ENCODE measurements around the gene PRKX.
"Not testable (repeated sequence)": the region's sequence is repeated elsewhere in the genome, so short reads cannot be mapped to it uniquely, and the experiment has no call there.

The PRKX gene

DNA sequence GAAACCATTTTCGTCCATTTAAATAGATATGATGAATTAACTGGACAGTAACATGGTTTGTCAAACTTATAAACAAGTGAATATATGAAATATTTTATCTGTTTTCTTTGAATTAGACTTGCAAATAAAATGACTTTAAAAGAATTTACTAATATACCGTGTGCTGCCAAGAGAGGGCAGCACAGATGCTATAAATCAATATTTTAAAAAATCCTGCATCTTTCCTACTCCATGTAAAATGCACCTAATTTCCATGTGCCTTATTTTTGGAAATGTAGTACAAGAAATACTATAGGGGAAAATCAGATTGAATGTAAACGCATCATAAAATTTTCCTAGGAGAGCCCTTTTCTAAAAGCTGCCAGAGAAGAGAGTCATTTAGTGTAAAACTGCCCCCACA is 62.2 kb downstream of the PRKX start:
- H3K27ac ChIP-seq (ENCODE audit: low read length) = no peak overlapping the region

DNA sequence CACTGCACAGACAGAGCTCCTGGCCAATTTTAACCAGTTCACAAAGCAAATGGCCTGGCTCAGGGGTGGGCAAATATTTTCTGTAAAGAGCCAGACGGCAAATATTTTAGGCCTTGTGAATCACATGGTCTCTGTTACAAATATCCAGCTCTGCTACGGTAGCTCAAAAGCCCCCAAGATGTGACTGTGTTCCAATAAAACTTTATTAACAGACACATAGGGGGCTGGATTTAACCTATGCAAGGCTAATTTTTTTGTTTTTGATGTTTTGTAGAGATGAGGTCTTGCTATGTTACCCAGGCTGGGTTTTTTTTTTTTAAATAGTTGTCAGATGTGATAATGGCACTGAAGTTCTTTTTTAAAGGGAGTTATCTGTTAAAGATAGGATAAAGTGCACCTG is 65.4 kb downstream of the PRKX start:
- H3K27ac ChIP-seq (ENCODE audit: low read length) = no peak overlapping the region
- no peaks in the 10 kb centered on the region for H3K9me3 ChIP-seq (ENCODE audit: control insufficient read depth in 2 of 2, low read length in 2 of 2)
- no peak overlapping the region for H3K4me3 ChIP-seq (ENCODE audit: low read length in 2 of 2)
- H3K27me3 ChIP-seq (ENCODE audit: control insufficient read depth in 1 of 2, insufficient read depth in 2 of 2, low read length in 2 of 2) = no peaks in the 10 kb centered on the region
- H3K9ac ChIP-seq (ENCODE audit: low read length in 2 of 2) = no peak overlapping the region
- no peaks in the 10 kb centered on the region for H3K4me1 ChIP-seq (ENCODE audit: control insufficient read depth, insufficient read depth, low read length)
- H3K36me3 ChIP-seq (ENCODE audit: control insufficient read depth in 2 of 2, insufficient read depth in 2 of 2, low read length in 2 of 2) = no peaks in the 10 kb centered on the region

More for the DNA sequence above, 62.2 kb downstream of the PRKX start:
- no peaks in the 10 kb centered on the region for H3K36me3 ChIP-seq (ENCODE audit: control insufficient read depth in 2 of 2, insufficient read depth in 2 of 2, low read length in 2 of 2)
- H3K27me3 ChIP-seq (ENCODE audit: control insufficient read depth in 1 of 2, insufficient read depth in 2 of 2, low read length in 2 of 2) = no peaks in the 10 kb centered on the region
- H3K9me3 ChIP-seq (ENCODE audit: control insufficient read depth in 2 of 2, low read length in 2 of 2) = no peaks in the 10 kb centered on the region
- no peak overlapping the region for H3K9ac ChIP-seq (ENCODE audit: low read length in 2 of 2)
- no peaks in the 10 kb centered on the region for H3K4me1 ChIP-seq (ENCODE audit: control insufficient read depth, insufficient read depth, low read length)
- H3K4me3 ChIP-seq (ENCODE audit: low read length in 2 of 2) = no peak overlapping the region

GRCh38 chrX:3639858-3640631 is 73.4 kb downstream of the PRKX start:
- not testable (repeated sequence) for H3K9ac ChIP-seq (ENCODE audit: low read length in 2 of 2); H3K4me1 ChIP-seq (ENCODE audit: control insufficient read depth, insufficient read depth, low read length); H3K9me3 ChIP-seq (ENCODE audit: control insufficient read depth in 2 of 2, low read length in 2 of 2); H3K36me3 ChIP-seq (ENCODE audit: control insufficient read depth in 2 of 2, insufficient read depth in 2 of 2, low read length in 2 of 2); H3K27ac ChIP-seq (ENCODE audit: low read length); H3K4me3 ChIP-seq (ENCODE audit: low read length in 2 of 2); H3K27me3 ChIP-seq (ENCODE audit: control insufficient read depth in 1 of 2, insufficient read depth in 2 of 2, low read length in 2 of 2)

GRCh38 chrX:3639236-3639635 is 74.2 kb downstream of the PRKX start:
- Histone ChIP-seq H3K27me3 (ENCODE audit: control insufficient read depth in 1 of 2, insufficient read depth in 2 of 2, low read length in 2 of 2) (no peaks in the 10 kb centered on the region), H3K36me3 (ENCODE audit: control insufficient read depth in 2 of 2, insufficient read depth in 2 of 2, low read length in 2 of 2) (no peaks in the 10 kb centered on the region), H3K4me3 (ENCODE audit: low read length in 2 of 2) (no peak overlapping the region), H3K9ac (ENCODE audit: low read length in 2 of 2) (no peak overlapping the region), H3K27ac (ENCODE audit: low read length) (no peak overlapping the region), H3K9me3 (ENCODE audit: control insufficient read depth in 2 of 2, low read length in 2 of 2) (no peaks in the 10 kb centered on the region), H3K4me1 (ENCODE audit: control insufficient read depth, insufficient read depth, low read length) (no peaks in the 10 kb centered on the region)

DNA sequence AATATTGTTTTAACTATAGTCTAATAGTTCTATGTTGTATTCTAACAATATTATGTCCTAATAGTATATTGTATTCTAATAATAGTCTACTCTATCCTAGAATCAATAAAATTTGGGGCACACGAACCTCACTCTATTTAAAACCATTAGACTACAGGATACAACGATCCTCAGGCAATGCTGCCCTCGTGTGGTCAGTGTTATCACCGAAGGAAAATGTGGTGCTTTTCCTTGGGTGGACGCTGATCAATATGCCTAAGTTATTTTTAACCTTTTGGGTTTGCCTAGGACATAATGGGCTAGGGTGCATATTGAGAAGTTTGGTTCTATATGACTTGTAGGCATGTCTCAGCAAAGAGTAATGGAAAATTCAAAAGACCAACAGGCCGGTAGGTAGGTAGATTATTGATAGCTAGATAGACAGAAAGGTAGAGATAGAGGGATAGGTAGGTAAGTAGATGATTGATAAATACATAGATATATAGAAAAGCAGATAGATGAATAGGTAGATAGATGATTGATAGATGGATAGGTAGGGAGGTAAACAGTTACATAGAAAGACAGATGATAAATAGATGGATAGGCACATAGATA is 75.1 kb downstream of the PRKX start:
- H3K36me3 ChIP-seq (ENCODE audit: control insufficient read depth in 2 of 2, insufficient read depth in 2 of 2, low read length in 2 of 2) = no peaks in the 10 kb centered on the region

GRCh38 chrX:3636803-3637202 is 76.6 kb downstream of the PRKX start:
- H3K27ac ChIP-seq (ENCODE audit: low read length) = no peak overlapping the region
- no peaks in the 10 kb centered on the region for H3K27me3 ChIP-seq (ENCODE audit: control insufficient read depth in 1 of 2, insufficient read depth in 2 of 2, low read length in 2 of 2)
- H3K9me3 ChIP-seq (ENCODE audit: control insufficient read depth in 2 of 2, low read length in 2 of 2) = no peaks in the 10 kb centered on the region
- no peak overlapping the region for H3K9ac ChIP-seq (ENCODE audit: low read length in 2 of 2)
- no peaks in the 10 kb centered on the region for H3K36me3 ChIP-seq (ENCODE audit: control insufficient read depth in 2 of 2, insufficient read depth in 2 of 2, low read length in 2 of 2)
- no peaks in the 10 kb centered on the region for H3K4me1 ChIP-seq (ENCODE audit: control insufficient read depth, insufficient read depth, low read length)
- H3K4me3 ChIP-seq (ENCODE audit: low read length in 2 of 2) = no peak overlapping the region

More for the DNA sequence above, 75.1 kb downstream of the PRKX start:
- Histone ChIP-seq H3K4me1 (ENCODE audit: control insufficient read depth, insufficient read depth, low read length) (no peaks in the 10 kb centered on the region), H3K27ac (ENCODE audit: low read length) (no peak overlapping the region), H3K27me3 (ENCODE audit: control insufficient read depth in 1 of 2, insufficient read depth in 2 of 2, low read length in 2 of 2) (no peaks in the 10 kb centered on the region), H3K9ac (ENCODE audit: low read length in 2 of 2) (peak overlapping the region in 1 of 2 donors; percentile 32), H3K9me3 (ENCODE audit: control insufficient read depth in 2 of 2, low read length in 2 of 2) (no peaks in the 10 kb centered on the region), H3K4me3 (ENCODE audit: low read length in 2 of 2) (no peak overlapping the region)

- no peak overlapping the region for H3K27ac ChIP-seq (ENCODE audit: low read length)
- no peak overlapping the region for H3K4me3 ChIP-seq (ENCODE audit: low read length in 2 of 2)
- H3K27me3 ChIP-seq (ENCODE audit: control insufficient read depth in 1 of 2, insufficient read depth in 2 of 2, low read length in 2 of 2) = no peaks in the 10 kb centered on the region
- H3K36me3 ChIP-seq (ENCODE audit: control insufficient read depth in 2 of 2, insufficient read depth in 2 of 2, low read length in 2 of 2) = no peaks in the 10 kb centered on the region
- H3K9ac ChIP-seq (ENCODE audit: low read length in 2 of 2) = no peak overlapping the region
- H3K4me1 ChIP-seq (ENCODE audit: control insufficient read depth, insufficient read depth, low read length) = no peaks in the 10 kb centered on the region
- no peaks in the 10 kb centered on the region for H3K9me3 ChIP-seq (ENCODE audit: control insufficient read depth in 2 of 2, low read length in 2 of 2)
These were observed 82.3 kb downstream of the PRKX start for GRCh38 chrX:3631196-3631595.

DNA sequence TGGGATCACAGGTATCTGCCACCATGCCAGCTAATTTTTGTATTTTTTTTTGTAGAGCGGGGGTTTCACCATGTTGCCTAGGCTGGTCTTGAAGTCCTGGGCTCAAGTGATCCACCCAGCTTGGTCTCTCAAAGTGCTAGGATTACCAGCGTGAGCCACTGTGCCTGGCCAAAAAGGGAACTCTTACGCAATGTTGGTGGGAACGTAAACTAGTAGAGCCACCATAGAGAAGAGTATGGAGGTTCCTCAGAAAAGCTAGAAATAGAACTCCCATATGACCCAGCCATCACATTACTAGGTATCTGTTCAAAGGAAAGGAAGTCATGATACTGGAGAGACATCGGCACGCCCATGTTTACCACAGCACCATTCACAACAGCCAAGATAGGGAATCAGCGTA is 85.9 kb downstream of the PRKX start:
- Histone ChIP-seq H3K27me3 (ENCODE audit: control insufficient read depth in 1 of 2, insufficient read depth in 2 of 2, low read length in 2 of 2) (no peaks in the 10 kb centered on the region), H3K4me1 (ENCODE audit: control insufficient read depth, insufficient read depth, low read length) (no peaks in the 10 kb centered on the region), H3K27ac (ENCODE audit: low read length) (no peak overlapping the region)

GRCh38 chrX:3621414-3621813 is 92.0 kb downstream of the PRKX start:
- H3K27ac ChIP-seq (ENCODE audit: low read length) = no peak overlapping the region
- H3K27me3 ChIP-seq (ENCODE audit: control insufficient read depth in 1 of 2, insufficient read depth in 2 of 2, low read length in 2 of 2) = no peaks in the 10 kb centered on the region
- no peaks in the 10 kb centered on the region for H3K36me3 ChIP-seq (ENCODE audit: control insufficient read depth in 2 of 2, insufficient read depth in 2 of 2, low read length in 2 of 2)
- no peaks in the 10 kb centered on the region for H3K9me3 ChIP-seq (ENCODE audit: control insufficient read depth in 2 of 2, low read length in 2 of 2)
- no peak overlapping the region for H3K9ac ChIP-seq (ENCODE audit: low read length in 2 of 2)
- H3K4me1 ChIP-seq (ENCODE audit: control insufficient read depth, insufficient read depth, low read length) = no peaks in the 10 kb centered on the region
- no peak overlapping the region for H3K4me3 ChIP-seq (ENCODE audit: low read length in 2 of 2)

More for the DNA sequence above, 85.9 kb downstream of the PRKX start:
- Histone ChIP-seq H3K4me3 (ENCODE audit: low read length in 2 of 2) (no peak overlapping the region), H3K9ac (ENCODE audit: low read length in 2 of 2) (no peak overlapping the region), H3K9me3 (ENCODE audit: control insufficient read depth in 2 of 2, low read length in 2 of 2) (no peaks in the 10 kb centered on the region), H3K36me3 (ENCODE audit: control insufficient read depth in 2 of 2, insufficient read depth in 2 of 2, low read length in 2 of 2) (no peaks in the 10 kb centered on the region)

DNA sequence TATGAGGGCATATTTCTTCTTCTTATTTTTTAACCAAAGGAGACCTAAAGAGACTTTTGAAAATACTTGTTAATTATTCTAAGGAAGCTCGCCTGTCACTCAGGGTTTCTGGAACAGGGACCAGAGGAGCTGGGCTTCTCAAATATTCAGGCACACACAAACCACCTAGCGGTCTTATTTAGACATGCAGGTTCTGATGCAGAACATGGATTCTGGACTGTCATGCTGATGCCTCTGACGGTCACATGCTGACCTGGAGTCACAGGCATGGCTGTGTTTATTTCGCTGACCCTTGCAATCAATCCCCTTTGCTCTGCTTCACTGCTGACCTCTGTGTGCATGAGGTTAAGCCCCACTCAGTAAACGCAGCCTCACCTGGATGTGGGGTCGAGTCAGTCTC is 101.7 kb downstream of the PRKX start:
- H3K9ac ChIP-seq (ENCODE audit: low read length in 2 of 2); H3K4me1 ChIP-seq (ENCODE audit: control insufficient read depth, insufficient read depth, low read length); H3K4me3 ChIP-seq (ENCODE audit: low read length in 2 of 2); H3K27me3 ChIP-seq (ENCODE audit: control insufficient read depth in 1 of 2, insufficient read depth in 2 of 2, low read length in 2 of 2); H3K36me3 ChIP-seq (ENCODE audit: control insufficient read depth in 2 of 2, insufficient read depth in 2 of 2, low read length in 2 of 2); H3K9me3 ChIP-seq (ENCODE audit: control insufficient read depth in 2 of 2, low read length in 2 of 2); H3K27ac ChIP-seq (ENCODE audit: low read length): not testable (repeated sequence)

DNA sequence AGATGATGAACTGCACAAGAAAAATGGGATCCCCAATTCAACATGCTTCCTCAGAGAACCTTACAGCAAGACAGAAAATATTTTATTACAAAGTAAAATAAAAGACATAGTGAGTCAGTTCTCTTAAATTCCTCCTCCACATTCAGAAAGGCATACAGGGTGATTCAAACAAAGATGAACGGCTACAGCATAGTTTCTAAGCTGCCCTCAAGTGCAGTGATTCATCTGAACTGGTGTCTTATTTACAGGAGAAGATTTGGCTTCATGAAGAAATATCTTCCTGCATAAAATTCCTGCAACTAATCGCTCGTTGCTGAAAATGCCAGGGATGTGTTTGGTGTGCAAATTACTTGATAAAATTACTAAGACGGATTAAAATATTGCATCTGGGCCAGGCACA is 103.6 kb downstream of the PRKX start:
- Histone ChIP-seq H3K4me1 (ENCODE audit: control insufficient read depth, insufficient read depth, low read length) (no peaks in the 10 kb centered on the region), H3K36me3 (ENCODE audit: control insufficient read depth in 2 of 2, insufficient read depth in 2 of 2, low read length in 2 of 2) (no peaks in the 10 kb centered on the region), H3K4me3 (ENCODE audit: low read length in 2 of 2) (no peak overlapping the region), H3K27me3 (ENCODE audit: control insufficient read depth in 1 of 2, insufficient read depth in 2 of 2, low read length in 2 of 2) (no peaks in the 10 kb centered on the region), H3K27ac (ENCODE audit: low read length) (no peak overlapping the region), H3K9ac (ENCODE audit: low read length in 2 of 2) (no peak overlapping the region), H3K9me3 (ENCODE audit: control insufficient read depth in 2 of 2, low read length in 2 of 2) (no peaks in the 10 kb centered on the region)

Measured in stomach smooth muscle (tissue), 2 donors.